Uterus (tissue), 2 donors: ENCODE results near the gene CAMTA1.

Experiments
- CTCF ChIP-seq, 4 experiments: fragments of 200-600 bp in 2 of 4; fragments of 450-650 bp in 2 of 4; sonication (generic) in 2 of 4; IDR thresholded peaks; one replicate each; pipeline ENCODE4 v1.5.1; 2016 to 2019; ENCODE audit warnings: antibody characterized with exemption in 4 of 4, mild to moderate bottlenecking in 2 of 4, moderate library complexity in 1 of 4
- POLR2A ChIP-seq, 2 donors: fragments of 450-650 bp; IDR thresholded peaks; one replicate each; pipeline ENCODE4 v1.6.1; 2016; ENCODE audit warnings: antibody characterized with exemption in 2 of 2, mild to moderate bottlenecking in 1 of 2, moderate library complexity in 1 of 2

GRCh38 chr1:7458946-7459345 is 673.7 kb downstream of the CAMTA1 start:
- TF ChIP-seq CTCF (IDR thresholded peaks at IDR 0.05) (no peak), POLR2A (IDR thresholded peaks at IDR 0.05) (no peak)
